A673 (cell line): Measurements from ENCODE around the gene MLLT6. TPM values are rescaled to one million over a fixed set of nuclear protein-coding genes. Genes with fewer than 3 reads are reported as not detected.

Experiments
- BruUV-seq: library from RNA; stranded (reverse); fragments of 400-500 nt; replicated peaks from 2 replicates; lab custom pipeline; 2021; lab: Mats Ljungman, UMichigan
- CTCF ChIA-PET: fragments of 300-600 bp; sonication (Branson Sonifier 250); formaldehyde crosslinking; loops from one replicate; lab custom pipeline; 2022; ENCODE audit warnings: antibody characterized with exemption; lab: Charles Lee
- POLR2A ChIA-PET: fragments of 300-600 bp; sonication (Branson Sonifier 250); formaldehyde crosslinking; loops from one replicate; lab custom pipeline; 2022; ENCODE audit warnings: antibody characterized with exemption; ENCODE audit not compliant: low non-redundant PET; lab: Charles Lee
- DNase-seq: peaks from one replicate; pipeline ENCODE4 v3.0.0-alpha.2; 2015; ENCODE audit warnings: low spot score
- H3K27ac ChIP-seq: fragments of 200-600 bp; sonication (generic); 2 replicates; pipeline ENCODE4 v1.5.1; 2016; ENCODE audit warnings: mixed run types, low read depth, mild to moderate bottlenecking, mixed read lengths, antibody characterized with exemption, low read length; ENCODE audit not compliant: poor library complexity, severe bottlenecking
- H3K27me3 ChIP-seq: fragments of 200-600 bp; sonication (generic); replicated peaks from 2 replicates; pipeline ENCODE4 v1.6.1; 2017; ENCODE audit warnings: mixed run types, low read depth, mild to moderate bottlenecking, mixed read lengths, antibody characterized with exemption, low read length; ENCODE audit not compliant: insufficient read depth, poor library complexity
- H3K36me3 ChIP-seq: fragments of 200-600 bp; sonication (generic); 2 replicates; pipeline ENCODE4 v1.6.1; 2016; ENCODE audit warnings: mixed run types, mild to moderate bottlenecking, mixed read lengths, antibody characterized with exemption, low read length; ENCODE audit not compliant: insufficient read depth, poor library complexity, severe bottlenecking
- H3K4me1 ChIP-seq: fragments of 200-600 bp; sonication (generic); 2 replicates; pipeline ENCODE4 v1.6.1; 2017; ENCODE audit warnings: mixed run types, mild to moderate bottlenecking, mixed read lengths, antibody characterized with exemption, low read length; ENCODE audit not compliant: insufficient read depth, poor library complexity, severe bottlenecking
- H3K4me3 ChIP-seq: fragments of 200-600 bp; sonication (generic); 2 replicates; pipeline ENCODE4 v1.5.1; 2016; ENCODE audit warnings: low read depth, mixed run types, mild to moderate bottlenecking, mixed read lengths, low read length; ENCODE audit not compliant: poor library complexity, severe bottlenecking
- H3K9me3 ChIP-seq: fragments of 200-600 bp; sonication (generic); 2 replicates; pipeline ENCODE4 v1.6.1; 2016; ENCODE audit warnings: mixed run types, low read depth, mild to moderate bottlenecking, mixed read lengths, antibody characterized with exemption, low read length; ENCODE audit not compliant: poor library complexity, severe bottlenecking
- EZH2 ChIP-seq: fragments of 200-600 bp; sonication (generic); IDR thresholded peaks from 2 replicates; pipeline ENCODE4 v1.6.1; 2017; ENCODE audit warnings: borderline replicate concordance, low read depth, mild to moderate bottlenecking, mixed read lengths, antibody characterized with exemption, low read length; ENCODE audit not compliant: poor library complexity, severe bottlenecking
- intact Hi-C: fragments of 100-400 bp; cut with micrococcal nuclease; formaldehyde crosslinking; loops from one replicate; pipeline ENCODE4 v1.10.0; 2022; ENCODE audit not compliant: unreplicated experiment
- total RNA-seq: library from RNA; stranded (reverse); gene quantifications from 2 replicates; pipeline ENCODE4 v1.2.3, GENCODE V29; 2021
- TF ChIP-seq, protein P1 (sequence below): fragments of 300-800, 200-600 bp; sonication (generic); conservative IDR thresholded peaks from 2 replicates; pipeline ENCODE4 v1.5.1; 2017; ENCODE audit warnings: low read depth, mild to moderate bottlenecking, antibody characterized with exemption, low read length, moderate library complexity, mixed read lengths

MLLT6 gene
- total RNA-seq, 1 experiment from 2014 or later: 41.4 TPM

GRCh38 chr17:38746849-38747462 lies 41.9 kb downstream of the MLLT6 start:
- POLR2A ChIA-PET: no interaction called here
- H3K4me1 ChIP-seq: peaks cover 33% of the 10 kb centered on the region

GRCh38 chr17:38747463-38748148 lies 42.5 kb downstream of the MLLT6 start:
- CTCF ChIA-PET: no interaction called here
- TF ChIP-seq, protein P1, sequence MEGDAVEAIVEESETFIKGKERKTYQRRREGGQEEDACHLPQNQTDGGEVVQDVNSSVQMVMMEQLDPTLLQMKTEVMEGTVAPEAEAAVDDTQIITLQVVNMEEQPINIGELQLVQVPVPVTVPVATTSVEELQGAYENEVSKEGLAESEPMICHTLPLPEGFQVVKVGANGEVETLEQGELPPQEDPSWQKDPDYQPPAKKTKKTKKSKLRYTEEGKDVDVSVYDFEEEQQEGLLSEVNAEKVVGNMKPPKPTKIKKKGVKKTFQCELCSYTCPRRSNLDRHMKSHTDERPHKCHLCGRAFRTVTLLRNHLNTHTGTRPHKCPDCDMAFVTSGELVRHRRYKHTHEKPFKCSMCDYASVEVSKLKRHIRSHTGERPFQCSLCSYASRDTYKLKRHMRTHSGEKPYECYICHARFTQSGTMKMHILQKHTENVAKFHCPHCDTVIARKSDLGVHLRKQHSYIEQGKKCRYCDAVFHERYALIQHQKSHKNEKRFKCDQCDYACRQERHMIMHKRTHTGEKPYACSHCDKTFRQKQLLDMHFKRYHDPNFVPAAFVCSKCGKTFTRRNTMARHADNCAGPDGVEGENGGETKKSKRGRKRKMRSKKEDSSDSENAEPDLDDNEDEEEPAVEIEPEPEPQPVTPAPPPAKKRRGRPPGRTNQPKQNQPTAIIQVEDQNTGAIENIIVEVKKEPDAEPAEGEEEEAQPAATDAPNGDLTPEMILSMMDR: no peak
- no peak for TF ChIP-seq EZH2
- Histone ChIP-seq H3K27ac (peak overlapping the region; percentile 81), H3K4me3 (peak overlapping the region; percentile 86), H3K9me3 (no peaks in the 10 kb centered on the region), H3K4me1 (peaks cover 28% of the 10 kb centered on the region), H3K36me3 (no peaks in the 10 kb centered on the region), H3K27me3 (no peaks in the 10 kb centered on the region)
- no TSS peak for BruUV-seq
- peak; percentile 37 for DNase-seq
- POLR2A ChIA-PET: no interaction called here
- intact Hi-C loops: no loop called here

More at GRCh38 chr17:38746849-38747462, 41.9 kb downstream of the MLLT6 start:
- DNase-seq: no peak
- H3K27ac ChIP-seq: peak overlapping the region; percentile 81
- no peak for TF ChIP-seq EZH2
- H3K4me3 ChIP-seq: peak overlapping the region; percentile 86
- no TSS peak for BruUV-seq
- CTCF ChIA-PET: interaction anchor here (1.2 kb wide), 1 partner anchor 12 kb away, joined by 3 read pairs; no protein-coding TSS in a partner anchor
- no peaks in the 10 kb centered on the region for H3K36me3 ChIP-seq
- no peaks in the 10 kb centered on the region for H3K27me3 ChIP-seq
- intact Hi-C loops: no loop called here
- no peaks in the 10 kb centered on the region for H3K9me3 ChIP-seq

DNA sequence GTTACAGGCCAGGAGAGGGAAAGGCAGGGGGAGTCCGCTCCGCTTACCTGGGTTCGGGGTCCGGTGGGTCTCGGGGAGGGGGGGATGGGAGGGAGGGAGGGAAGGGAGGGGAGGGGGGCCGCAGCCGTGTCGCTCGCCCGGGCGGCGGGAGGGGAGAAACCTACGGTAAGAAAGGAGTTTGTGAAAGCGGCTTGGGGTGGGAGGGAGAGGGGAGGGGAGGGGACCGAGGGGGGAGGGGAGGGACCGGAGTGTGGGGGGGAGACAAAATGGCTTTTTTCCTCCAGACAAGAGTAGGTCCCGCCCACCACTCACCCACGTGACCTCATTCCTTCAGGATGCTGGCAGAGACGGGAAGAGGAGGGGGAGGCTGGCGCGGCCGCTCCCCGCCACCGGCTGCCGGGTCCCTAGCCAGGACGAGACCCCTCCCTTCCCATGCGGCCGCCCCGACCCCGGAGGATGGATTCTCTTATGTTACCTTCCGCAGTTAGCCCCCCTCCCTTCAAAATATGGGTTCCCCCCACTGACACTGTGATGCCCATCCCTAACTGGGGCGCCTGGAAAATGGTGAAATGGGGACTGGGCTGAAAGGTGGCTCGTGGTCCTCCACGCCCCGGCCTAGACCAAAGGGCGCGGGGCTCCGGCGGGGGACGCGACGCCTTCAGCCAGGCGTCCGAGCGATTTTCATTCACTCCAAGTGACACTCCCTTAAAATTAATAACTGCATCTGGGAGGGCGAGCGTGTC lies 43.2 kb downstream of the MLLT6 start, which contains the start of gene PCGF2:
PCGF2 (minus strand) TSS at position 188 of the 743 bp plus-strand sequence. CDS start 7,934 bp downstream, outside the sequence.
- no TSS peak for BruUV-seq
- POLR2A ChIA-PET: no interaction called here
- H3K27me3 ChIP-seq: no peaks in the 10 kb centered on the region
- H3K36me3 ChIP-seq: no peaks in the 10 kb centered on the region
- DNase-seq: peak; percentile 90
- H3K9me3 ChIP-seq: no peaks in the 10 kb centered on the region
- TF ChIP-seq, protein P1: no peak
- TF ChIP-seq EZH2: no peak
- intact Hi-C loops: no loop called here
- H3K27ac ChIP-seq: peak within 1 kb of the TSS; percentile 81
- H3K4me3 ChIP-seq: peak within 1 kb of the TSS; percentile 86
- peaks cover 28% of the 10 kb centered on the region for H3K4me1 ChIP-seq
- CTCF ChIA-PET: no interaction called here
